Astrocyte (in vitro differentiated cells and primary cell): ENCODE measurements around the gene NAT9.

Experiments used
- EZH2 ChIP-seq: IDR thresholded peaks from 2 replicates; pipeline ENCODE4 v1.6.1; 2012; ENCODE audit warnings: mild to moderate bottlenecking, low read length, inconsistent platforms; ENCODE audit not compliant: insufficient read depth
- TF ChIP-seq, protein P1 (sequence below): IDR thresholded peaks from 2 replicates; pipeline ENCODE4 v1.5.1; 2011; ENCODE audit warnings: low read depth, mild to moderate bottlenecking, inconsistent platforms, low read length, moderate library complexity; ENCODE audit not compliant: insufficient read depth

DNA sequence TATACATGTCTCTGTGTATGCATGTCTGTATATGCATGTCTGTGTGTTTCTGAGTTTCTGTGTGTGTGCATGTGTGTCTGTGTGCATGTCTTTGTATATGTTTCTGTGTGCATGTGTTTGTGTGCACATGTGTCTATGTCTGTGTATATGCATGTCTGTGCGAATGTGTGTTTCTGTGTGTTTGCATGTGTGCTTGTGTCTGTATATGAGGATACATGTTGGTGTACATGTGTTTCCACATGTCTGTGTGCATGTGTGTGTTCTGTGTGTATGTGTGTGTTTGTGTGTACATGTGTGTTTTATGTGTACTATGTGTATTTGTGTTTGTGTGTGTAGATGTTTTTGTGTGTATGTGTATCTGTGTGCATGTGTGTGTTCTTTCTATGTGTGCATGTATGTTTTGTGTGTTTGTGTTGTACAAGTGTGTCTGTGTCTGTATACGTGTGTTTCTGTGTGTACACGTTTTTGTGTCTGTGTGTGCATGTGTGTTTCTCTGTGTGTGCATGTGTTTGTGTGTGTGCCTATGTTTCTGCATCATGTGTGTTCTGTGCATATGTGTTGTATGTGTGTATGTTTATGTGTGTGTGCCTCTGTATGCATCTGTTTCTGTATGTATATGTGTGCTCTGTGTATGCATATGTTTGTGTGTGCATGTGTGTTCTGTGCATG is 48.0 kb downstream of the NAT9 start:
- TF ChIP-seq, protein P1, sequence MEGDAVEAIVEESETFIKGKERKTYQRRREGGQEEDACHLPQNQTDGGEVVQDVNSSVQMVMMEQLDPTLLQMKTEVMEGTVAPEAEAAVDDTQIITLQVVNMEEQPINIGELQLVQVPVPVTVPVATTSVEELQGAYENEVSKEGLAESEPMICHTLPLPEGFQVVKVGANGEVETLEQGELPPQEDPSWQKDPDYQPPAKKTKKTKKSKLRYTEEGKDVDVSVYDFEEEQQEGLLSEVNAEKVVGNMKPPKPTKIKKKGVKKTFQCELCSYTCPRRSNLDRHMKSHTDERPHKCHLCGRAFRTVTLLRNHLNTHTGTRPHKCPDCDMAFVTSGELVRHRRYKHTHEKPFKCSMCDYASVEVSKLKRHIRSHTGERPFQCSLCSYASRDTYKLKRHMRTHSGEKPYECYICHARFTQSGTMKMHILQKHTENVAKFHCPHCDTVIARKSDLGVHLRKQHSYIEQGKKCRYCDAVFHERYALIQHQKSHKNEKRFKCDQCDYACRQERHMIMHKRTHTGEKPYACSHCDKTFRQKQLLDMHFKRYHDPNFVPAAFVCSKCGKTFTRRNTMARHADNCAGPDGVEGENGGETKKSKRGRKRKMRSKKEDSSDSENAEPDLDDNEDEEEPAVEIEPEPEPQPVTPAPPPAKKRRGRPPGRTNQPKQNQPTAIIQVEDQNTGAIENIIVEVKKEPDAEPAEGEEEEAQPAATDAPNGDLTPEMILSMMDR: no peak
- TF ChIP-seq EZH2: no peak
